OCI-LY1 (cell line): ENCODE data around the gene SUN5.

Source experiments
- CTCF ChIP-seq: fragments of 200-600 bp; sonication (generic), shearing (Covaris generic); IDR thresholded peaks from 2 replicates; pipeline ENCODE4 v1.5.1; 2017; ENCODE audit warnings: mild to moderate bottlenecking, antibody characterized with exemption, low read length, moderate library complexity, mixed read lengths
- EZH2 ChIP-seq: fragments of 200-600 bp; sonication (generic), shearing (Covaris generic); IDR thresholded peaks from 2 replicates; pipeline ENCODE4 v1.8.0; 2017; ENCODE audit warnings: borderline replicate concordance, mixed run types, mild to moderate bottlenecking, antibody characterized with exemption, low read length, moderate library complexity, mixed read lengths

GRCh38 chr20:32984196-32984595, 20.0 kb downstream of the SUN5 start:
- TF ChIP-seq CTCF (no peak), EZH2 (no peak)
